H9 (cell line): Measurements from ENCODE around the gene GBA2. TPM values are rescaled to one million over a fixed set of nuclear protein-coding genes. Genes with fewer than 3 reads are reported as not detected.

Source experiments
- DNase-seq: peaks from one replicate; pipeline ENCODE4 v3.0.0-alpha.2; 2017
- H2AFZ ChIP-seq: one replicate; pipeline ENCODE4 v1.6.1; 2013; ENCODE audit warnings: mild to moderate bottlenecking, low read length, control low read depth, moderate library complexity
- H2AK5ac ChIP-seq: 2 replicates; pipeline ENCODE4 v1.6.1; 2013; ENCODE audit warnings: low read length, control low read depth, mixed read lengths; ENCODE audit not compliant: insufficient read length
- H2BK120ac ChIP-seq: one replicate; pipeline ENCODE4 v1.6.1; 2013; ENCODE audit warnings: low read depth, mild to moderate bottlenecking, low read length, control low read depth, inconsistent platforms; ENCODE audit not compliant: poor library complexity, severe bottlenecking
- H2BK12ac ChIP-seq: 2 replicates; pipeline ENCODE4 v1.6.1; 2013; ENCODE audit warnings: low read length, control low read depth, mixed read lengths, low read depth; ENCODE audit not compliant: insufficient read length
- H2BK15ac ChIP-seq: 2 replicates; pipeline ENCODE4 v1.6.1; 2013; ENCODE audit warnings: low read depth, low read length, control low read depth
- H2BK20ac ChIP-seq: one replicate; pipeline ENCODE4 v1.6.1; 2013; ENCODE audit warnings: low read depth, mild to moderate bottlenecking, low read length, control low read depth, inconsistent platforms; ENCODE audit not compliant: poor library complexity, severe bottlenecking
- H2BK5ac ChIP-seq: 2 replicates; pipeline ENCODE4 v1.6.1; 2013; ENCODE audit warnings: low read length, control low read depth, mixed read lengths; ENCODE audit not compliant: insufficient read length
- H3K14ac ChIP-seq: 2 replicates; pipeline ENCODE4 v1.6.1; 2013; ENCODE audit warnings: low read length, control low read depth; ENCODE audit not compliant: insufficient read depth
- H3K18ac ChIP-seq: 2 replicates; pipeline ENCODE4 v1.6.1; 2013; ENCODE audit warnings: low read depth, mild to moderate bottlenecking, mixed read lengths, low read length, control low read depth; ENCODE audit not compliant: insufficient read length
- H3K23ac ChIP-seq: 2 replicates; pipeline ENCODE4 v1.6.1; 2013; ENCODE audit warnings: low read length, control low read depth, mixed read lengths, low read depth; ENCODE audit not compliant: insufficient read length
- H3K23me2 ChIP-seq: 2 replicates; pipeline ENCODE4 v1.6.1; 2013; ENCODE audit warnings: low read depth, mild to moderate bottlenecking, mixed read lengths, low read length, control low read depth; ENCODE audit not compliant: insufficient read length, poor library complexity, severe bottlenecking
- H3K27ac ChIP-seq: 2 replicates; pipeline ENCODE4 v1.5.1; 2013; ENCODE audit warnings: low read length, control low read depth, mixed read lengths, low read depth; ENCODE audit not compliant: insufficient read length
- H3K27me3 ChIP-seq: 2 replicates; pipeline ENCODE4 v1.6.1; 2013; ENCODE audit warnings: low read length, control low read depth, inconsistent platforms; ENCODE audit not compliant: insufficient read depth
- H3K4ac ChIP-seq: 2 replicates; pipeline ENCODE4 v1.6.1; 2013; ENCODE audit warnings: low read depth, mild to moderate bottlenecking, control low read depth, inconsistent platforms, low read length, moderate library complexity
- H3K4me1 ChIP-seq: 2 replicates; pipeline ENCODE4 v1.6.1; 2013; ENCODE audit warnings: low read length, control low read depth, inconsistent platforms; ENCODE audit not compliant: insufficient read depth
- H3K4me2 ChIP-seq: 2 replicates; pipeline ENCODE4 v1.6.1; 2013; ENCODE audit warnings: low read length, control low read depth, mixed read lengths; ENCODE audit not compliant: insufficient read length, insufficient read depth
- H3K56ac ChIP-seq: 2 replicates; pipeline ENCODE4 v1.6.1; 2013; ENCODE audit warnings: low read depth, mild to moderate bottlenecking, mixed read lengths, low read length, control low read depth; ENCODE audit not compliant: insufficient read length
- H3K79me1 ChIP-seq: 2 replicates; pipeline ENCODE4 v1.6.1; 2013; ENCODE audit warnings: low read depth, mild to moderate bottlenecking, moderate library complexity, low read length, control low read depth, inconsistent platforms; ENCODE audit not compliant: insufficient read depth, poor library complexity, severe bottlenecking
- H3K79me2 ChIP-seq: 2 replicates; pipeline ENCODE4 v1.6.1; 2013; ENCODE audit warnings: low read length, control low read depth, inconsistent platforms; ENCODE audit not compliant: insufficient read depth
- H3K9ac ChIP-seq: 2 replicates; pipeline ENCODE4 v1.6.1; 2013; ENCODE audit warnings: low read length, control low read depth, mixed read lengths; ENCODE audit not compliant: insufficient read length; ENCODE audit errors: extremely low read depth
- H3K9me3 ChIP-seq: one replicate; pipeline ENCODE4 v1.6.1; 2013; ENCODE audit warnings: low read depth, low read length, inconsistent platforms; ENCODE audit not compliant: control insufficient read depth
- H3T11ph ChIP-seq: one replicate; pipeline ENCODE4 v1.6.1; 2013; ENCODE audit warnings: mild to moderate bottlenecking, low read length, control low read depth, inconsistent platforms
- H4K20me1 ChIP-seq: one replicate; pipeline ENCODE4 v1.6.1; 2013; ENCODE audit not compliant: control insufficient read depth, insufficient read length, insufficient read depth
- H4K5ac ChIP-seq: 2 replicates; pipeline ENCODE4 v1.6.1; 2013; ENCODE audit warnings: low read depth, mild to moderate bottlenecking, mixed read lengths, low read length, control low read depth; ENCODE audit not compliant: insufficient read length
- H4K8ac ChIP-seq: replicated peaks from 2 replicates; pipeline ENCODE4 v1.6.1; 2013; ENCODE audit warnings: low read length, control low read depth, mixed read lengths, low read depth; ENCODE audit not compliant: insufficient read length
- H4K91ac ChIP-seq: 2 replicates; pipeline ENCODE4 v1.6.1; 2013; ENCODE audit warnings: low read depth, mild to moderate bottlenecking, moderate library complexity, mixed read lengths, low read length, control low read depth; ENCODE audit not compliant: insufficient read length
- H3K27ac Mint-ChIP-seq, 3 experiments: 2 replicates in 2 of 3; 3 replicates in 1 of 3; pipeline ENCODE4 v1.8.0; 2020 to 2021; ENCODE audit warnings: mixed read lengths in 3 of 3, mild to moderate bottlenecking in 1 of 3, moderate library complexity in 1 of 3
- H3K27me3 Mint-ChIP-seq: 2 replicates; pipeline ENCODE4 v1.8.0; 2021; ENCODE audit warnings: low read depth, mild to moderate bottlenecking, moderate library complexity, mixed read lengths
- H3K36me3 Mint-ChIP-seq, 3 experiments: 2 replicates in 2 of 3; 3 replicates in 1 of 3; pipeline ENCODE4 v1.8.0; 2020 to 2021; ENCODE audit warnings: low read depth in 3 of 3, mixed read lengths in 3 of 3; ENCODE audit not compliant: insufficient read depth in 1 of 3
- H3K4me1 Mint-ChIP-seq, 2 experiments: 2 replicates each; pipeline ENCODE4 v1.8.0; 2020; ENCODE audit warnings: mixed read lengths in 2 of 2
- H3K4me3 Mint-ChIP-seq, 2 experiments: 2 replicates in 1 of 2; 3 replicates in 1 of 2; pipeline ENCODE4 v1.8.0; 2020 to 2021; ENCODE audit warnings: mild to moderate bottlenecking in 2 of 2, mixed read lengths in 2 of 2, moderate library complexity in 1 of 2
- H3K9me3 Mint-ChIP-seq, 2 experiments: 2 replicates in 1 of 2; 3 replicates in 1 of 2; pipeline ENCODE4 v1.8.0; 2020; ENCODE audit warnings: mild to moderate bottlenecking in 2 of 2, mixed read lengths in 2 of 2, moderate library complexity in 1 of 2
- CTCF ChIP-seq: fragments of 200-600 bp; sonication (generic); conservative IDR thresholded peaks from 3 replicates; pipeline ENCODE4 v1.8.0; 2021; ENCODE audit warnings: antibody characterized with exemption, mild to moderate bottlenecking
- WGBS: extraction: QIAGEN DNeasy Blood & Tissue Kit; methylation state at CpG from one replicate; pipeline ENCODE4 v1.1.7; 2013; ENCODE audit warnings: missing lambda C conversion rate, low lambda C conversion rate, mixed read lengths; ENCODE audit not compliant: insufficient read length; ENCODE audit errors: extremely low coverage; 5-methylcytosine and 5-hydroxymethylcytosine counted together
- total RNA-seq: library from RNA; stranded (reverse); gene quantifications from 2 replicates; pipeline ENCODE4 v1.2.1, GENCODE V29; 2021

GBA2 gene
- total RNA-seq, 1 experiment from 2014 or later: 103 TPM

- H3K56ac ChIP-seq: no peak overlapping the region
- H3K4ac ChIP-seq: no peak overlapping the region
- H3K18ac ChIP-seq: no peak overlapping the region
- Mint-ChIP-seq H3K9me3 (no peaks in the 10 kb centered on the region), H3K36me3 (peaks cover 0 to 7% (median 3%) of the 10 kb centered on the region in 3 experiments; a peak in 4 of 7 replicates), H3K4me1 (peaks cover 36 to 40% of the 10 kb centered on the region in 2 experiments), H3K27ac (peak overlapping the region in 1 of 3 experiments; percentile 78; a peak in 1 of 7 replicates), H3K4me3 (no peak overlapping the region), H3K27me3 (no peaks in the 10 kb centered on the region)
- no peak overlapping the region for H2AK5ac ChIP-seq
- no peak overlapping the region for H2BK12ac ChIP-seq
- no peak overlapping the region for H2BK20ac ChIP-seq
- no peak overlapping the region for H2BK120ac ChIP-seq
- no peak overlapping the region for H2BK5ac ChIP-seq
- H3K9me3 ChIP-seq: no peaks in the 10 kb centered on the region
- H3K79me2 ChIP-seq: no peaks in the 10 kb centered on the region; the same call in 1 of the 2 replicates
- H3K9ac ChIP-seq: no peak overlapping the region
- H3K79me1 ChIP-seq: no peaks in the 10 kb centered on the region
- peaks cover 3% of the 10 kb centered on the region for H3K23me2 ChIP-seq
- H3T11ph ChIP-seq: no peak overlapping the region
- H3K4me2 ChIP-seq: no peak overlapping the region
- no peak overlapping the region for H4K5ac ChIP-seq
- no peak overlapping the region for H3K27ac ChIP-seq
- no peaks in the 10 kb centered on the region for H4K20me1 ChIP-seq
- no CpG with 5 or more reads among the region's 2 CpGs for WGBS
- no peaks in the 10 kb centered on the region for H3K4me1 ChIP-seq
- H4K8ac ChIP-seq: no peak overlapping the region
- no peak for DNase-seq
- no peak for TF ChIP-seq CTCF
- no peaks in the 10 kb centered on the region for H3K27me3 ChIP-seq
- no peak overlapping the region for H2BK15ac ChIP-seq
- no peak overlapping the region for H3K23ac ChIP-seq
- no peak overlapping the region for H3K14ac ChIP-seq
- H2AFZ ChIP-seq: no peak overlapping the region
- H4K91ac ChIP-seq: no peak overlapping the region
Observed at GRCh38 chr9:35760651-35761050, 11.6 kb upstream of the GBA2 start.
